Muscle of arm (tissue), 12 donors: ENCODE data around the gene APEX1. TPM values are rescaled to one million over a fixed set of nuclear protein-coding genes. Genes with fewer than 3 reads are reported as not detected.

ENCODE experiments used
- DNase-seq: peaks from one replicate; pipeline ENCODE4 v3.0.0-alpha.2; 2013
- polyA plus RNA-seq, 12 donors: library from polyadenylated mRNA; unstranded; fragments of 120-200 nt; gene quantifications; one replicate each; pipeline ENCODE4 v1.2.1, GENCODE V29; 2013; ENCODE audit not compliant: insufficient read length in 12 of 12

APEX1 gene
- polyA plus RNA-seq, 12 donors, result 131 to 222 (median 161) TPM; not detected in 1

DNA sequence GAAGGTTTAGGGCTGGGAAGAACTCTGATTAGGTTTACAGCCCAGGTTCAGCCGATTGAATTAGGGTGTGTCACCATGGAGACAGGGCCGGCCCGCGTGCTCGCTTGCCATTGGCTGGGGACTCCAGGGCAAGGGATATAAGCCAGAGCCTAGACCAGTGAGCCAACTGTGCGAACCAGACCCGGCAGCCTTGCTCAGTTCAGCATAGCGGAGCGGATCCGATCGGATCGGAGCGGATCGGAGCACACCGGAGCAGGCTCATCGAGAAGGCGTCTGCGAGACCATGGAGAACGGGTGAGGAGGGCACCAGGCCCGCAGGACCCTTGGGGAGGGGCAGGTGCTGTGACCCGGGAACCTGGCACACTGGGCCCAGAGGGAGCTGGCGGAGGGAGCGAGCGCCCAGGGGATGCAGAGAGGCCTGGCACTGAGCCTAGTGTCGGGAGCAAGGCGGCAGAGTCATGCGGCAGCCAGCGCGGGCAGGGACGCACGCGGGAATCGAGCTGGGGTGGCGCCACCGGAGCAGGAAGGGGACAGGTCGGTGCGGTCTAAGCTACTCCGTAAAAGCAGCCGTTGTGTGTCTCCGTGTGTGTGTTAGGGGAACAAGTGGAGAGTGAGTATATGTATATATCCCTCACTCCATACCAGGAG, 14.3 kb downstream of the APEX1 start, which contains the start of gene PNP:
Gene PNP (plus strand): TSS at position 165 of the 648 bp plus-strand sequence. CDS start 119 bp downstream, at position 284.
- DNase-seq, result peak; percentile 66

DNA sequence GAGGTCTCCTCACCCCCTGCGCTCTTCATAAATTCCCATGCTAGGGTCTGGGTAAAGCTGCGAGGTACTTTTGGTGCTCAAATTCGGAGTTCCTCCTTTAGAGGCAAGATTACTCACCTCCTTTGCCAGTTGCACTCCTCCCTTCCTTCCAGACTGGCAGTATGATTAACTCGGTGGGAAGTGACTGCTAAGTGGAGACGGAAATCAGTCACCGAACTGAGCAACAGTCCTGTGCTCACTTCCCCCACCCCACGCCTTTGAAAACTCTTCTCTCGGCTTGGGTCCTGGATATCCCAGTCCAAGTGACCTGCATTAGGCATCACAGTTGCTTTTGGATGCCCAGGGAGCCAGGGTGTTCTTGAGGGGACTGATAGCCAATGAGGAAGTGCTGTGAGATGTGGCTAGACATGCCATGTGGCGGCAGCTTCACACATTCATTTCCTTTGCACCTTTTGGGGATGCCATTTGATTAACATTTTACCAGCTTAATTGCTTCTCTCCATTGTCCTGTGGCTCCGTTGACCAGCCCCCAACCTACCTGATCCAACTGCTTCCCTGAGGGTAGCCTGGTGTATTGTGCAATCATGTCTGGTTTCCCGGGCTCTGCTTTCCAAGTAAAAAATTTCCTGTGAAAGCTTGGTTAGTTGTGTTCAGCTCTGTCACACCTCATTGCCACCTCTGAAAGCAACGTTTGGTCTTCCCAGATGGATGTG, 15.0 kb downstream of the APEX1 start:
- no peak for DNase-seq

DNA sequence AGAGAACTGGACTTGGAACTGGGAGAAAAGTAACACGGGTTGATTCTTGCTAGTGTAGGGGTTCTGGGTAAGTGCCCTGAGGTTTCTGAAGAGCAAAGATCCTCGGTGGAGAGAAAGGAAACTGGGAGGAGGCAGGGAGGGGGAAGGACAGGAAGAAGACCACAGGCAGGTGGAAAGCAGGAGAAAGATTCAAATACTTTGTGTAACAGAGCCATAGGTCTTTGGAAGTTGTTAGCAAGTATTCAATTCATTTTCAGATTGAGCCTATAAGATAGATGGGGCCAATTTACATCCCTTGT, 15.5 kb downstream of the APEX1 start:
- DNase-seq, result no peak

GRCh38 chr14:20472536-20473169, 17.6 kb downstream of the APEX1 start:
- DNase-seq, result no peak

DNA sequence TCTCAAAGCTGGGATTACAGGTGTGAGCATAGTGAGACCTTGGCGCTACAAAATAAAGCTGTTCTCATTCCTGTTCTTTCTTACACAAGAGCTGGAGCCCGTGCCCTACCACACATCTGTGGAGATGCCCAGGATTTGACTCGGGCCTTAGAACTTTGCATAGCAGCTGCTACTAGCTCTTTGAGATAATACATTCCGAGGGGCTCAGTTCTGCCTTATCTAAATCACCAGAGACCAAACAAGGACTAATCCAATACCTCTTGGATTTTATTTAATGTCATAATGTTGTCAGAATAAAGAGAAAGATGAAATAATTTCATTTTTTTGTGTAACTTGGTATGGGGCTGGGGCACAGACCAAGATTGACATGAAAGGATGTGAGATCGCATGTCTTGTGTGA, 21.8 kb downstream of the APEX1 start:
- no peak for DNase-seq

DNA sequence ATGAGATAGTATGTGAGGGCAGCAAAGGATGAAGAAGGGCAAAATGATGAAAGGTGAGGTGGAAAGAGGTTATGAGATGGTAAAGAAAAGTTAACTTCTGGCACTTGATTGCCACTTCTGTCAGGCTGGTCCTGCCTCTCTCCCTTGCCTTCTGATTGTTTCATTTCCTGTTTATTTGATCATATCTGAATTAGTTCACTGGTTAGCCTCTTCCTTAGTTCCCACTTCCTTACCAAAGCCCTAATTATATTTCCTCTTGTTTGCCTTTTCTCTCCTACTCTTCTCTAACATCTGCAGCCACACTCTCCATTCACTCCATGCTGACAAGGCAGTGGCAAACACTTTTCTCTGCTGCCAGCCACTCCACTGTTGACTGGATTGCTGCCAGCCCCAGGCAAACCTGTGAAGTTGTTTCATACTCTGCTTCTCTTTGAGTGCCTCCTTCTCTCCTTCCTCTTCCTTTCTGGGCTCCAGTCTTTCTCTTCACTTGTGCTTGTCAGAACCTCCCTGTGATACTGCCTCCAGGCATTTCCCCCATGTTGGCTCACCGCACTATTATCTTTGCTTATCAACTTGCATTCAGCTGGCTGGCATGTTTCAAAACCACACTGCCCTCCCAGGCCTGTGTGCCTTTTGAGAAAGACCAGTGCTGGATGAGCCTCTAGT, 22.3 kb downstream of the APEX1 start:
- DNase-seq, result no peak

GRCh38 chr14:20478894-20479293, 23.9 kb downstream of the APEX1 start:
- no peak for DNase-seq

DNA sequence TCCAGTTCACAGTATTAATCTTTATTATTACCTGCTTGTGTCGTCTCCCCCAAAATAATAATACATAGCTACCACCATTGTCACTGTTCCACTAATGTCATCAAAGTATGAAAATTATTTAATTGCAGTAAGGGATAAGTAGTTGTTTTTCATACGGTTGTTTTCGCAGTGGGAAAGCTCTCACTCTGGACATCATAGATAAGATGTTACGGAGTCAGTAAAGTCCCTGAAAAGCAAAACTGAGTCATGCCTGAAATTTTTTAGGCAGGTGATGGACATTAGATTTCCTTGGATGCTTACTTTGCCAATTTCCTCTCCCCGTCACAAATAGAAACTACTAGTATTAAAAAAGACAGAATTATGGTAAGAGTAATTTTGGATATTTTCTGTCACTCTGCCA, 27.4 kb downstream of the APEX1 start:
- no peak for DNase-seq

DNA sequence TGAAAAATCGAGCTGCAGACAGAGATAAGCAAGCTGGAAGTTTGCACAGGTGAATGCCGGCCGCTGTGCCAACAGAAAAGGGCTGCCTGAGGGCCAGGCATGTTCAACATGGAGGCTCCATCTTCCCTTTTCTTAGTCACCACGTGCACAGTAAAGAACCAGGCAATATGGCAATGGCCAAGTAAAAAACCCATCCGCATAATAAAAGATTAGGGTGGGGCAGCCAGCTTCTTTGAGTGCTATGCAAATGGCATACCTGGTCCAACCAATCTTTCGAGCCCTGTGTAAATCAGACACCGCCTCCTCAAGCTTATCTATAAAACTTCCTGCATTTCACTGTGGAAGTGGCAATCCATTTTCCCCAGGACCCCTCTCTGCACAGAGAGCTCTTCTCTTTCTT, 30.9 kb downstream of the APEX1 start:
- no peak for DNase-seq

- DNase-seq, result no peak
Measured at GRCh38 chr14:20486684-20487395, 31.8 kb downstream of the APEX1 start.

DNA sequence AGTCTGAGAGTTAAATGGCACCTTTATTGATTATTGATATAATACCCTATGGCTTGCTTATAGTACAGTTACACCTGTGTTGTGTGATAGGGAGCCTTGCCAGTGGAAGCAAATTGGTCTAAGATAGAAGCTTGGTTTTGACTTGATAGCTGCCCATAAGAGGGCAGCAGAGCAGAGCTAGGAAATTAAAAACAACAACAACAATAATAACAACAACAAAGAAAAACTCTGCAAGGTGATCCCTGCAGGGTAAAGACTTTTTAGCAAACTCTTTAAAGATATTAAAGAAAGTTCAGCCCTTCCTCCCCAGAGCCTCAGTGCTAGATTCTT, 32.3 kb downstream of the APEX1 start:
- no peak for DNase-seq

DNA sequence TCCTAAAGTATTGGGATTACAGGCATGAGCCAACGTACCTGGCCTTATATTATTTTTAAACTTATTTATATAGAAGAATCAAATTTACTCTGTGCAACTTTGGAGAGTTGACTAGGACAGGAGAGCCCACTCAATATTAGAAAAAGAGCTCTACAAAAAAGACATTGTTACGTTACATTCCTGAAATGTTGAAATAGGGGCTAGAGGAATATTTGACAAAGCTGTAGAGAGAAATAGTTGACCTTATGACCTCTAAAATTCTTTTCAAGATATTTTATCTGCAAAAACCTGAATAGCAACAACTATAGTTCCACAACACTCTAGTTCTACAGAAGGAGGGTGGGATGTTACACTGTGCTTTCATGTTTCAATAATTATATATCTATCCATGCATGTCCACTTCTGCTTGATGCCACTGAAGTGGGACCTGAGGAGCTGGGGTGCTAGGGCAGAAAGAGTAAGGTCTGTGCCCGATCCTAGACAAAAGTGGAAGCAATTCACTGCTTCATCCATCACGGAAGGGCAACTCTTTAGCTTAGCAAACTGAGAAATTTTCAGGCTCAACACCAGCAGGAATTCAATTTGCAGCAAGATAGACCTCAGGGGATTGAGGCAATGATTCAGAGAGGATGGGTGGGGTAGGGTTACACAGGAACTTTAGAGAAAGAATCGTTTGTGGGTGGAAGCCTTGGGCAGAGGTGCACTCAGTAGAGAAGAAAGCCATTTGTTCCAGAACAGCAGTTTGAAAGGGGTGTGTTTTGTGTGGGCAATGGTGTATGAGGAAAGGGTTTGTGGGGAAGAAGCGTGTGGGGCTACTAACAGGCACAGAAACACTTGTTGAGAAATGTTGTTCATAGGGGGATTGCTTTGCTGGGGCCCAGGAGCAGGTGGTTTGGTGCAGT, 34.3 kb downstream of the APEX1 start:
- no peak for DNase-seq

GRCh38 chr14:20490563-20490962, 35.5 kb downstream of the APEX1 start:
- no peak for DNase-seq

GRCh38 chr14:20492486-20492885, 37.5 kb downstream of the APEX1 start:
- no peak for DNase-seq

DNA sequence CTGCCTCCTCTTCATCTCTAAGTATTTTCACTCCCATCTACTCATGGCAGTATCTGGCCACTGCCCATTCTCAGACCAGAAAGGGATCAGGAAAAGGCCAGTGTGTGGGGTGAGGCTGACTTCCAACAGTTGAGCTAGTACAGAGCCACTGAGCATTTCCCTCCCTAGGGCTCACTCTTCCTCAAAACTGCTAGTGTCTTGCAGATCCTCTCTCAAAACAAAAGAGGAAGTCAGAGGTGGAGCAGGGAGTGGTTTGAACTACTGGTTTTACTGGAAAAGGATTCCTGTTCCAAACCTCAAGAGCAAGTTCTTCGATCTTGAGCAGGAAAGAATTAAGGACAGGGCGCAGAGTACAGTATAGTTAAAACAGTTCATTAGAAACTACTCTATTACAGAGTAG, 38.6 kb downstream of the APEX1 start:
- no peak for DNase-seq

- no peak for DNase-seq
Measured at GRCh38 chr14:20494935-20495766, 40.1 kb downstream of the APEX1 start.

GRCh38 chr14:20498622-20499021, 43.6 kb downstream of the APEX1 start:
- no peak for DNase-seq

DNA sequence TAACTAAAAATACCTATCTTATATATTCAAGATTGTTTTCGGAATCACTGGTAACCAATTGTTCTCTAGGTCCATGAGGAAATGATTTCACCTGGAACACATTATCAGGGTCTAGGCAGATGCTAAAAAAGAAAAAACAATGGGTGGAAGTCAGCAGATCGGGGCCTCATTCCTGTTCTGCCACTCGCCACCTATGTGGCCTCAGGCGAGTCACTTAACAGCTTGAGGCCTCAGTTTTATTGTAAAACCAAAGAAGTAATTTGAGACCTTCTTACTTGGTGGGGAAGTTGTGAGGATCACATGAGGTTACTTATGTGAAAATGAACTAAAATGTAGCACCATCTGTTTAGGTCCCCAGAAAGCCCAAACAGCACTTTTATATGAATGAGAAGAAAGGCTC, 44.1 kb downstream of the APEX1 start:
- no peak for DNase-seq

DNA sequence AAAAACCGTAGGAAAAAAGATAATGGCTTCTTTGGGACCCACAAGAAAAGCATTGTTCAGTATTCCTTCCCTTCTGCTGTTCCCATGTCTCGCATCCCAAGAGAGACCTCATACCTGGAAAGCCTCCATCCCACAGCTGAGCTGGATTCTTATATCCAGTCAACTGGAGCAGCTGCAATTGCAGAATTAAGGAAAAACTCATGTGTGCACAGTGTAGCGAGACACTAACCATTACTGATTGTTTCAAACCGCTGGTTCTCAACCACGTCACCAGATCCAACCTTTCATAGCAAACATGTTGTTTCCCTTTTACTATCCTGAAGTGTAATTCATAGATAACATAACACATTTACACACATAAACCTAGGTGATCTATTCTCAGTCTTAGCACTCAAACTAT, 44.9 kb downstream of the APEX1 start:
- DNase-seq, result no peak

GRCh38 chr14:20501346-20501745, 46.3 kb downstream of the APEX1 start:
- DNase-seq, result no peak
